H1 (cell line): ENCODE measurements around the gene FKBP1B. TPM values are rescaled to one million over a fixed set of nuclear protein-coding genes. Genes with fewer than 3 reads are reported as not detected.

ENCODE experiments used
- BACH1 ChIP-seq: IDR thresholded peaks from 2 replicates; pipeline ENCODE4 v1.6.1; 2012; ENCODE audit warnings: low read length, improper control_type of control experiment
- CHD2 ChIP-seq: IDR thresholded peaks from 2 replicates; pipeline ENCODE4 v1.6.1; 2012; ENCODE audit warnings: low read length, improper control_type of control experiment
- E2F6 ChIP-seq: IDR thresholded peaks from 2 replicates; pipeline ENCODE4 v1.6.1; 2012; ENCODE audit warnings: inconsistent platforms
- polyA plus RNA-seq, 7 experiments: library from polyadenylated mRNA; depleted of rRNA in 3 of 7; stranded (reverse) in 5 of 7; unstranded in 2 of 7; fragments of >200 nt in 5 of 7; fragments of 200-250 nt in 2 of 7; gene quantifications; 1 replicate in 5 of 7; 2 replicates in 1 of 7; 4 replicates in 1 of 7; pipeline versions ENCODE4 v1.2.1 to v1.2.3, GENCODE V29; 2011 to 2013; ENCODE audit warnings: missing spikeins in 2 of 7, mixed read lengths in 2 of 7
- total RNA-seq: library from RNA; stranded (reverse); fragmentation: NEBNext Ultra II Directional; extraction: Animal tissue kit (Norgen Biotek cat#: 25700); gene quantifications from 2 replicates; pipeline ENCODE4 v1.2.1, GENCODE V29; 2021
- TF ChIP-seq, protein P1 (sequence below): fragments of 300-600 bp; sonication (generic); IDR thresholded peaks from 2 replicates; pipeline ENCODE4 v1.7.1; 2012; ENCODE audit warnings: low read length, moderate library complexity, mild to moderate bottlenecking, inconsistent platforms; ENCODE audit not compliant: insufficient replicate concordance

The FKBP1B gene
- total and polyA plus RNA-seq, 2 of the 8 experiments (the other 6 are each of a cell fraction or from before 2014, with no cell fraction given) = 50.8 to 151 TPM

DNA sequence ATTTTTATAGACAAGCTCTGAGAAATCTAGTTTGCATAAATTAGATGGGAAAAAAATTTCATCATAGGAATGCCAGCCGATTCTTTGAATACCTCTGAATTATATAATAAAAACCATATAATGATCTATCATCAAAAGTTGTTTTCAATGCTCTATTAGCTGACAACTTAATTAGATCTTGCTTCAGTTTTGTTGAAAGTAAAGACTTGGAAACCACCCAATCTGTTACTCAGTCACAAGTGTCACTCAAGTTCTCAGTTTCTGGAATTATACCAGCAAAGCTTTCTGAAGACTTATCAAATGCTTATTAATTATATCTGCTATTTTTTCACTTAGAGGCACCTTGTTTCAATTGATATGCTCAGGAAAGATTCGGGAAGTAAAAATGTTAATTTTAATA lies 52.5 kb downstream of the FKBP1B start (continued):
- TF ChIP-seq, protein P1, sequence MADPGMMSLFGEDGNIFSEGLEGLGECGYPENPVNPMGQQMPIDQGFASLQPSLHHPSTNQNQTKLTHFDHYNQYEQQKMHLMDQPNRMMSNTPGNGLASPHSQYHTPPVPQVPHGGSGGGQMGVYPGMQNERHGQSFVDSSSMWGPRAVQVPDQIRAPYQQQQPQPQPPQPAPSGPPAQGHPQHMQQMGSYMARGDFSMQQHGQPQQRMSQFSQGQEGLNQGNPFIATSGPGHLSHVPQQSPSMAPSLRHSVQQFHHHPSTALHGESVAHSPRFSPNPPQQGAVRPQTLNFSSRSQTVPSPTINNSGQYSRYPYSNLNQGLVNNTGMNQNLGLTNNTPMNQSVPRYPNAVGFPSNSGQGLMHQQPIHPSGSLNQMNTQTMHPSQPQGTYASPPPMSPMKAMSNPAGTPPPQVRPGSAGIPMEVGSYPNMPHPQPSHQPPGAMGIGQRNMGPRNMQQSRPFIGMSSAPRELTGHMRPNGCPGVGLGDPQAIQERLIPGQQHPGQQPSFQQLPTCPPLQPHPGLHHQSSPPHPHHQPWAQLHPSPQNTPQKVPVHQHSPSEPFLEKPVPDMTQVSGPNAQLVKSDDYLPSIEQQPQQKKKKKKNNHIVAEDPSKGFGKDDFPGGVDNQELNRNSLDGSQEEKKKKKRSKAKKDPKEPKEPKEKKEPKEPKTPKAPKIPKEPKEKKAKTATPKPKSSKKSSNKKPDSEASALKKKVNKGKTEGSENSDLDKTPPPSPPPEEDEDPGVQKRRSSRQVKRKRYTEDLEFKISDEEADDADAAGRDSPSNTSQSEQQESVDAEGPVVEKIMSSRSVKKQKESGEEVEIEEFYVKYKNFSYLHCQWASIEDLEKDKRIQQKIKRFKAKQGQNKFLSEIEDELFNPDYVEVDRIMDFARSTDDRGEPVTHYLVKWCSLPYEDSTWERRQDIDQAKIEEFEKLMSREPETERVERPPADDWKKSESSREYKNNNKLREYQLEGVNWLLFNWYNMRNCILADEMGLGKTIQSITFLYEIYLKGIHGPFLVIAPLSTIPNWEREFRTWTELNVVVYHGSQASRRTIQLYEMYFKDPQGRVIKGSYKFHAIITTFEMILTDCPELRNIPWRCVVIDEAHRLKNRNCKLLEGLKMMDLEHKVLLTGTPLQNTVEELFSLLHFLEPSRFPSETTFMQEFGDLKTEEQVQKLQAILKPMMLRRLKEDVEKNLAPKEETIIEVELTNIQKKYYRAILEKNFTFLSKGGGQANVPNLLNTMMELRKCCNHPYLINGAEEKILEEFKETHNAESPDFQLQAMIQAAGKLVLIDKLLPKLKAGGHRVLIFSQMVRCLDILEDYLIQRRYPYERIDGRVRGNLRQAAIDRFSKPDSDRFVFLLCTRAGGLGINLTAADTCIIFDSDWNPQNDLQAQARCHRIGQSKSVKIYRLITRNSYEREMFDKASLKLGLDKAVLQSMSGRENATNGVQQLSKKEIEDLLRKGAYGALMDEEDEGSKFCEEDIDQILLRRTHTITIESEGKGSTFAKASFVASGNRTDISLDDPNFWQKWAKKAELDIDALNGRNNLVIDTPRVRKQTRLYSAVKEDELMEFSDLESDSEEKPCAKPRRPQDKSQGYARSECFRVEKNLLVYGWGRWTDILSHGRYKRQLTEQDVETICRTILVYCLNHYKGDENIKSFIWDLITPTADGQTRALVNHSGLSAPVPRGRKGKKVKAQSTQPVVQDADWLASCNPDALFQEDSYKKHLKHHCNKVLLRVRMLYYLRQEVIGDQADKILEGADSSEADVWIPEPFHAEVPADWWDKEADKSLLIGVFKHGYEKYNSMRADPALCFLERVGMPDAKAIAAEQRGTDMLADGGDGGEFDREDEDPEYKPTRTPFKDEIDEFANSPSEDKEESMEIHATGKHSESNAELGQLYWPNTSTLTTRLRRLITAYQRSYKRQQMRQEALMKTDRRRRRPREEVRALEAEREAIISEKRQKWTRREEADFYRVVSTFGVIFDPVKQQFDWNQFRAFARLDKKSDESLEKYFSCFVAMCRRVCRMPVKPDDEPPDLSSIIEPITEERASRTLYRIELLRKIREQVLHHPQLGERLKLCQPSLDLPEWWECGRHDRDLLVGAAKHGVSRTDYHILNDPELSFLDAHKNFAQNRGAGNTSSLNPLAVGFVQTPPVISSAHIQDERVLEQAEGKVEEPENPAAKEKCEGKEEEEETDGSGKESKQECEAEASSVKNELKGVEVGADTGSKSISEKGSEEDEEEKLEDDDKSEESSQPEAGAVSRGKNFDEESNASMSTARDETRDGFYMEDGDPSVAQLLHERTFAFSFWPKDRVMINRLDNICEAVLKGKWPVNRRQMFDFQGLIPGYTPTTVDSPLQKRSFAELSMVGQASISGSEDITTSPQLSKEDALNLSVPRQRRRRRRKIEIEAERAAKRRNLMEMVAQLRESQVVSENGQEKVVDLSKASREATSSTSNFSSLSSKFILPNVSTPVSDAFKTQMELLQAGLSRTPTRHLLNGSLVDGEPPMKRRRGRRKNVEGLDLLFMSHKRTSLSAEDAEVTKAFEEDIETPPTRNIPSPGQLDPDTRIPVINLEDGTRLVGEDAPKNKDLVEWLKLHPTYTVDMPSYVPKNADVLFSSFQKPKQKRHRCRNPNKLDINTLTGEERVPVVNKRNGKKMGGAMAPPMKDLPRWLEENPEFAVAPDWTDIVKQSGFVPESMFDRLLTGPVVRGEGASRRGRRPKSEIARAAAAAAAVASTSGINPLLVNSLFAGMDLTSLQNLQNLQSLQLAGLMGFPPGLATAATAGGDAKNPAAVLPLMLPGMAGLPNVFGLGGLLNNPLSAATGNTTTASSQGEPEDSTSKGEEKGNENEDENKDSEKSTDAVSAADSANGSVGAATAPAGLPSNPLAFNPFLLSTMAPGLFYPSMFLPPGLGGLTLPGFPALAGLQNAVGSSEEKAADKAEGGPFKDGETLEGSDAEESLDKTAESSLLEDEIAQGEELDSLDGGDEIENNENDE = no peak
- TF ChIP-seq BACH1 = no peak
- TF ChIP-seq E2F6 = no peak
- TF ChIP-seq CHD2 = no peak
